ENCODE results near the gene GALNT9.
"Not testable (repeated sequence)": the region's sequence is repeated elsewhere in the genome, so short reads cannot be mapped to it uniquely, and the experiment has no call there.

The GALNT9 gene

DNA sequence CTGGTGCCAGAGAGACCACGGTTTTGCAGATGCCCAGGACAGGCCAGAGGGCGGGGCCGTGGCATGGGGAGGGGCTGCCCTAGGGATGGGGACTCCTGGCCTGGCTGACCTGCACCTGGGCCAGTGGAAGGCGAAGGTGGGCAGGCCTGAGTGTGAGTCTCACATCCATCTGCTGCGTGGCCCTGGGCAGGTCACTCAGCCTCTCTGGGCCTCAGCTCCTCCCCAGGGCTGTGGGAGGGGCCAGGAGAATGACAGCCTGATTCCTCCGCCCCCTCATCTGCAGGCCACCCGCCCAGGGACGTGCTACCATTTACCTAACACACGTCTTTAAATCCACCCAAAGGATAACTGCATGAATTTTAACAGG lies 90.9 kb downstream of the GALNT9 start:
- in situ Hi-C loops (cut with MboI; ENCODE audit: low sequenced_read_pairs): no loop called here

- in situ Hi-C loops (cut with MboI; ENCODE audit: low sequenced_read_pairs): no loop called here
These were observed 91.5 kb downstream of the GALNT9 start for GRCh38 chr12:132237772-132238487.

- in situ Hi-C loops (cut with MboI; ENCODE audit: low sequenced_read_pairs): no loop called here
These were observed 92.2 kb downstream of the GALNT9 start for GRCh38 chr12:132236930-132237771.

DNA sequence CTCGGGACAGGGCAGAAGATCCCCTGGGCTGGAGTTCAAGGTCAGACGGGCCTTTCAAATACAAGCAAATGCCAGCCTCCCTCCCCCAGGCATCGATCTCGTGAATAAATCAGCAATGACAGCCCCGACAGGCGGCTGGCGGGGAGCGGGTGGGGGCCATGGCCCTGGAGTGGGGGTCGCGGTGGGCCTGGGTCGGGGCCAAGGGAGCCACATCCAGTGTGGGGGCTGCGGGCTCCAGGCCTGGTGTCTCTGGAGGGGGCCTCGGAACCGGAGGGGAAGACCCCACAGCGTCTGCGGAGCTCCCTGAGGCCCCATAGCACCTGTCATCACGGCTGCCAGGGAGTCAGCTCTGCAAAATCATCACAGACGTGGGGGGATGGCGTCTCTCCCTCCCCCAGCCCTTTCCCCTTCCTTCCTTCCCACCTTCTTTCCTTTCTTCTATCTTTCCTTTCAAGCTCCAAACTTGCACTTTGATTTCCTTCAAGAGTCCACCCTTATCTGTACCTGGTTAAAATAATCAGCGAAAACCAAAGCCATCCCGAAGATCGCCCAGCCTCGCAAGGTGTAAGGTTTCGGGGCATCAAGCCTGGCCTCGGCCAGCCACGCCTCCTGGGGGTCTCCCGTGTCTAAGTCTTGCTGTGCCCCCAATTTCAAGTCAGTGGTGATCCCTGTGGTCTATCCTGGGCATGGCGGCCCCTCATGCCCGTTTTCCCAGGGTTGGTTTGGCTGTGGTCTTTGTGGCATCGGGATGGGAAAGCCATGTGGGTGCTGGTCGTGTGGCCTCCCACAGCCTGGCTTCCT lies 93.1 kb downstream of the GALNT9 start:
- in situ Hi-C loops (cut with MboI; ENCODE audit: low sequenced_read_pairs): no loop called here

DNA sequence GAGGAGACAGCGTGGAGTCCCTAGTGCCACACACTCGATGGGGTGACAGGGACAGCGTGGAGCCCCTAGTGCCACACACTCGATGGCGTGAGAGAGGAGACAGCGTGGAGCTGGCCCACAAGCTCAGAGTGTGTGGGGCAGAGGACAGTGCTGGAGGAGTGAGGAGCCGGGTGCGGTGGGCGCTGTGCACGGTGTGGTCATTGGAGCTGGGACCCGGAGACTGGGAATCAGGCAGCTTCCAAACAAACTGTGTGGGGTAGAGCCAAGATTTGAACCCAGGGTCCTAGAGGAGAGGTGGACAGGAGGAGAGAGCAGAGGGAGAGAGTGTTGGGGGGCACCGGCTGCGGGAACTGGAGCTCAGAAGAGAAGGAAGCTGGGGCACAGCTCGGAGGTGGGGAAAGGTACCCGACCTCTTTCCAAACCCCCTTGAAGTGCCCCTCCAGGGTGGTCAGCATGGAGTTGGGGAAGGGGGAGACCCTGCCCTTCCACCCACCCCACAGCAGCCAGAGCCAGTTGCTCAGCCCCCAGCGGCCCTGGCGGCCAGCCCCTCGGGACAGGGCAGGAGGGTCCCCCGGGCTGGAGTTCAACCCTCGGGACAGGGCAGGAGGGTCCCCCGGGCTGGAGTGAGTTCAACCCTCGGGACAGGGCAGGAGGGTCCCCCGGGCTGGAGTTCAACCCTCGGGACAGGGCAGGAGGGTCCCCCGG lies 94.1 kb downstream of the GALNT9 start:
- in situ Hi-C loops (cut with MboI; ENCODE audit: low sequenced_read_pairs): no loop called here

- in situ Hi-C loops (cut with MboI; ENCODE audit: low sequenced_read_pairs): no loop called here
These were observed 99.0 kb downstream of the GALNT9 start for GRCh38 chr12:132230381-132230780.

DNA sequence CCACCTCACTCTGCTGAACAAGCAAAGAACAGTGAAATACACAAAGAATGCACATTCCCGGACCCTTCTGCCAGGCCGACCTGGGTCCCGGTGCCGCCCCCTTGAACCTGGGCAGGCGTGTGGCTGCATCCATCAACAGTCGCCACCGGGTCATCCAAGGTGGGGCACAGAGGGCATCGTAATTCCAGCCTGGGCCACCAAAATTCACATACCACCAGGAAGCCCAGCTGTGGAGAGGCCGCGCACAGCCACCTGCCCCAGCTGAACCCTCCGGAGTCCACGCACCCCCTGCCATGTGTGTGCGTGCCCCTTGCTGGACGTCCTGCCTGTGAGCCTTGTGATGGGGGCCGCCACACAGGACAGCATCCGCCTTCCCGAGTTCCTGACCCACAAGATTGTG lies 99.5 kb downstream of the GALNT9 start:
- in situ Hi-C loops (cut with MboI; ENCODE audit: low sequenced_read_pairs): no loop called here

DNA sequence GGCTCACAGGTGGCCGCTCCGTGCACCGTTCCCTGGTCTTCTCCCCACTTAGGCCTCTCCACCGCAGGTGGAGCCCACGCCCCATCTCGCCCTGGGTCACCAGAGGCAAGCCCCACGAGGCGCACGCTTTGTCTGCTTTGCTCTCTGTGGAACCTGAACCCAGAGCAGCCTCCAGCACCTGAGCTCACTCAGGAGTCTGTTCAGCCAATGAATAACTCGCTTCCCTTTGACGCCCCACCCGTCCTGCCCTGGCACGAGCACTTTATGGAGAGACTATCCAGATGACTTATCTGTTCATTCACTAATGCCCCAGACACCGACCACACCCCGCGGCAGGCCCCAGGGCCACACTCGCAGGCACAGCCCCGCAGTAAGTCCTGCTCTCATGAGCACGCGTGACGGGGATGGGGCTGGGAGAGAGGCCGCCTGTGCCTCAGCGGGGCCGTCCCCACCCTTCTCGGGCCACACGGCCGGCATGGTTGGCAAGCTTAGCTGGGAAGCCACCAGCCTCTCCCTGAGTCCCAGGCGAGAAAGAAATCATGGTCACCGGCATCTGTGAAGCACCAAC lies 100.1 kb downstream of the GALNT9 start:
- in situ Hi-C loops (cut with MboI; ENCODE audit: low sequenced_read_pairs): no loop called here

GRCh38 chr12:132228476-132229192 lies 100.8 kb downstream of the GALNT9 start:
- in situ Hi-C loops (cut with MboI; ENCODE audit: low sequenced_read_pairs): no loop called here

DNA sequence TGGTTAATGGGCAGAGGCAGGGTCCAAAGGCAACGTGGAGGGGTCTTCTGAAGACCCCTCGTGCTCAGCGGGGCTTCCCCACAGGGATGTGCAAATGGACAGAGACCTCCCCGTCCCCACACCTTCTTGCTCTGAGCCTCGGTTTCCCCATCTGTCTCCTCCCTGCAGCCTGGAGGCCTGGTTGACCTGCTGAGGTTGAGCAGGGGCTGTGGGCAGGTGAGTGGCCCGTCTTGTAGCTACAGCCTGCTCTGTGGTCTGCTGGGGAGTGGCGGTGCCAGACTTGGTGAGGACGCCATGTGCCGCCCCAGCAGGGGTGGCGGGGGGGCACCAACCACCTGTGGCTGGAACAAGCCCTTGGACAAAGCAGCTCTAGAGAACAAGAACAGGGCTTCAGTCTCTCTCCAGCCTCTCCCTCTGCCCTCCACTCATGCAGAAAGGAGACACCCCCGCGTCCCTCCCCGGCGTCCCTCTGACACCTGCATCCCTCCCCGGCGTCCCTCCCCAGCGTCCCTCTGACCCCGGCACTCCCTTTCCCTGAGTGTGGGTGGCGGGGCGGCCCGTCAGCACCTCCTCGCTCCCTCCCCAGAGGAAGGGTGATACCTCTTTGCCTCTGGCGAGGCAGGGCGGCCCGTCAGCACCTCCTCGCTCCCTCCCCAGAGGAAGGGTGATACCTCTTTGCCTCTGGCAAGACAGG lies 101.5 kb downstream of the GALNT9 start:
- in situ Hi-C loops (cut with MboI; ENCODE audit: low sequenced_read_pairs): no loop called here

DNA sequence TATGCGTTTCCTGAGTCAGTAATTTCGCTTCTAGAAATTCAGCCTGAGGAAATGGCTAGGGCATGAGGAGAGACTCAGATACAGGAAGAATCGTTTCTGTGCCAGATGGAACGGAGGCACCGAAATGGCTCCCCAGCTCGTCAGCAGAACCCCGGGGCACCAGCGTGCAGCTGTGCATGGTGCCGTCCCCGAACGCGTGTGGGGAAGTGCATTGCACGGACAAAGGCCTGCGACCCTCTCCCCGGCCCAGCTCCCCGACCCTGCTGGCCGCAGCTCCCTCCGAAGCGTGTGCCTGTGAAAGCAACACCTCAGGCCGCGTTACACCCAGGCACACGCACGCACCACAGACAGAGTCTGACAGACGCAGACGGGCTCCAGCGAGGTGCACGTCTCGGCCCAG lies 102.3 kb downstream of the GALNT9 start:
- in situ Hi-C loops (cut with MboI; ENCODE audit: low sequenced_read_pairs): no loop called here

- in situ Hi-C loops (cut with MboI; ENCODE audit: low sequenced_read_pairs): no loop called here
These were observed 102.8 kb downstream of the GALNT9 start for GRCh38 chr12:132226604-132227003.

DNA sequence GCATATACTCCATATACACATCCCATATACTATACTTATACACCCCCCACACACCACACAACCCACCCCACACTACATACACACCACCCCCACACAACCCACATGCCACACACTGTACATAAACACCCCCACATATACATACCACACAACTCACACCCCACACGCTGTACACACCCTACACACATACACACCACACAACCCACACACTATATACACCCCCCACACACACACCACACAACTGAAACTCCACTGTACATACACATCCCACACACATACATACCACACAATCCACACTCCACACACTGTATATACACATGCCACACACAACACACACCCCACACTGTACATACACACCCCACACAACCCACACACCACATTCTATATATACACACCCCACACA lies 104.2 kb downstream of the GALNT9 start:
- in situ Hi-C loops (cut with MboI; ENCODE audit: low sequenced_read_pairs): no loop called here

GRCh38 chr12:132224484-132224883 lies 104.9 kb downstream of the GALNT9 start:
- in situ Hi-C loops (cut with MboI; ENCODE audit: low sequenced_read_pairs): no loop called here

- in situ Hi-C loops (cut with MboI; ENCODE audit: low sequenced_read_pairs): no loop called here
These were observed 106.6 kb downstream of the GALNT9 start for GRCh38 chr12:132222808-132223173.

GRCh38 chr12:132222096-132222807 lies 107.1 kb downstream of the GALNT9 start:
- in situ Hi-C loops (cut with MboI; ENCODE audit: low sequenced_read_pairs): no loop called here

DNA sequence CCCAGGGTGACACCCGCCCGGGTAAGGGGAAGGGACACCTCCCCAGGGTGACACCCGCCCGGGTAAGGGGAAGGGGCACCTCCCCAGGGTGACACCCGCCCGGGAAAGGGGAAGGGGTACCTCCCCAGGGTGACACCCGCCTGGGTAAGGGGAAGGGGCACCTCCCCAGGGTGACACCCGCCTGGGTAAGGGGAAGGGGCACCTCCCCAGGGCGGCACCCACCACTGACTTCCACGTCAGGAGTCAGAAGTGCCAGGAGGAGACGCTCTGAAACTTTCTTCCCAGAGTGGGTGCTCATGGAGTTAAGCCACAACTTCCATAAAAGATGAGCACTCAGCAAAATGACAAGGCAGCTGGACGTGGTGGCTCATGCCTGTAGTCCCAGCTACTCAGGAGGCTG lies 109.6 kb downstream of the GALNT9 start:
- in situ Hi-C loops (cut with MboI; ENCODE audit: low sequenced_read_pairs): not testable (repeated sequence)

- in situ Hi-C loops (cut with MboI; ENCODE audit: low sequenced_read_pairs): no loop called here
These were observed 110.1 kb downstream of the GALNT9 start for GRCh38 chr12:132219323-132219722.

- in situ Hi-C loops (cut with MboI; ENCODE audit: low sequenced_read_pairs): no loop called here
These were observed 110.5 kb downstream of the GALNT9 start for GRCh38 chr12:132218915-132219314.

Measured in HL-60/S4 treated with phorbol 12-myristate 13-acetate at 8.2 ng/mL for 4 days and 3 days (cell line).